ENCODE data around the gene GPC6.

GRCh38 chr13:93589788-93590187 is 363.2 kb downstream of the GPC6 start:
- no peak for TF ChIP-seq CTCF (IDR thresholded peaks at IDR 0.05)
- TF ChIP-seq POLR2A (IDR thresholded peaks at IDR 0.05), result no peak
- no peak for TF ChIP-seq POLR2AphosphoS5 (IDR thresholded peaks at IDR 0.05)
